GM23338 (cell line): Measurements from ENCODE around the gene NCOA4. TPM values are rescaled to one million over a fixed set of nuclear protein-coding genes. Genes with fewer than 3 reads are reported as not detected.

Experiments used
- ATAC-seq: fragments of 200-7000 bp; cut with Tn5 transposase; 3 replicates; pipeline ENCODE4 v1.9.1; 2020
- DNase-seq: peaks from one replicate; pipeline ENCODE4 v3.0.0-alpha.2; 2015; ENCODE audit warnings: low spot score
- H2AFZ ChIP-seq: fragments of 200-600 bp; sonication (generic); 2 replicates; pipeline ENCODE4 v1.8.0; 2016; ENCODE audit warnings: antibody characterized with exemption, mild to moderate bottlenecking, moderate library complexity
- H3F3A ChIP-seq: fragments of 200-600 bp; sonication (generic); replicated peaks from 2 replicates; pipeline ENCODE4 v1.8.0; 2017; ENCODE audit warnings: antibody characterized with exemption, mixed run types, low read depth
- H3K27ac ChIP-seq: fragments of 200-600 bp; sonication (generic); 2 replicates; pipeline ENCODE4 v1.6.1; 2016; ENCODE audit warnings: low read depth
- H3K27me3 ChIP-seq: fragments of 200-600 bp; sonication (generic); 2 replicates; pipeline ENCODE4 v1.8.0; 2016; ENCODE audit warnings: mild to moderate bottlenecking, mixed run types, moderate library complexity; ENCODE audit not compliant: insufficient read depth
- H3K36me3 ChIP-seq: fragments of 200-600 bp; sonication (generic); 2 replicates; pipeline ENCODE4 v1.8.0; 2016; ENCODE audit warnings: mild to moderate bottlenecking; ENCODE audit not compliant: insufficient read depth
- H3K4me1 ChIP-seq: fragments of 200-600 bp; sonication (generic); 2 replicates; pipeline ENCODE4 v1.8.0; 2016; ENCODE audit warnings: mild to moderate bottlenecking, moderate library complexity; ENCODE audit not compliant: insufficient read depth
- H3K4me2 ChIP-seq: fragments of 200-600 bp; sonication (generic); 2 replicates; pipeline ENCODE4 v1.7.1; 2017; ENCODE audit warnings: mixed run types
- H3K4me3 ChIP-seq: fragments of 200-600 bp; sonication (generic); 2 replicates; pipeline ENCODE4 v1.6.1; 2016; ENCODE audit warnings: mixed run types
- H3K79me2 ChIP-seq: fragments of 200-600 bp; sonication (generic); replicated peaks from 2 replicates; pipeline ENCODE4 v1.8.0; 2017; ENCODE audit warnings: mild to moderate bottlenecking; ENCODE audit not compliant: insufficient read depth
- H3K9me2 ChIP-seq: fragments of 200-600 bp; sonication (generic); 2 replicates; pipeline ENCODE4 v1.8.0; 2017; ENCODE audit not compliant: insufficient read depth
- H4K20me1 ChIP-seq: fragments of 200-600 bp; sonication (generic); replicated peaks from 2 replicates; pipeline ENCODE4 v1.8.0; 2017; ENCODE audit warnings: mild to moderate bottlenecking; ENCODE audit not compliant: insufficient read depth
- H3K27ac Mint-ChIP-seq: 2 replicates; pipeline ENCODE4 v1.8.0; 2020; ENCODE audit warnings: inconsistent platforms, mild to moderate bottlenecking, moderate library complexity, mixed read lengths
- H3K27me3 Mint-ChIP-seq: 3 replicates; pipeline ENCODE4 v1.8.0; 2022; ENCODE audit warnings: low read depth, mild to moderate bottlenecking, moderate library complexity, mixed read lengths, inconsistent platforms; ENCODE audit not compliant: insufficient read depth, poor library complexity
- H3K36me3 Mint-ChIP-seq: 3 replicates; pipeline ENCODE4 v1.8.0; 2021; ENCODE audit warnings: low read depth, mild to moderate bottlenecking, inconsistent platforms, moderate library complexity, mixed read lengths
- H3K4me1 Mint-ChIP-seq: 3 replicates; pipeline ENCODE4 v1.8.0; 2020; ENCODE audit warnings: mild to moderate bottlenecking, inconsistent platforms, mixed read lengths
- H3K4me3 Mint-ChIP-seq: 3 replicates; pipeline ENCODE4 v1.8.0; 2021; ENCODE audit warnings: moderate library complexity, mild to moderate bottlenecking, inconsistent platforms, mixed read lengths
- H3K9me3 Mint-ChIP-seq: 3 replicates; pipeline ENCODE4 v1.8.0; 2020; ENCODE audit warnings: moderate library complexity, mild to moderate bottlenecking, inconsistent platforms, mixed read lengths
- CREB1 ChIP-seq: fragments of 250-450 bp; sonication (Bioruptor Pico); IDR thresholded peaks from 2 replicates; pipeline ENCODE4 v1.5.0; 2020; ENCODE audit warnings: low read depth, mild to moderate bottlenecking, moderate library complexity
- EZH2 ChIP-seq: fragments of 200-600 bp; sonication (generic); IDR thresholded peaks from one replicate; pipeline ENCODE4 v1.8.0; 2017; ENCODE audit warnings: antibody characterized with exemption, mild to moderate bottlenecking, low read depth; ENCODE audit not compliant: unreplicated experiment
- EZH2phosphoT487 ChIP-seq: fragments of 200-600 bp; sonication (generic); IDR thresholded peaks from one replicate; pipeline ENCODE4 v1.8.1; 2018; ENCODE audit warnings: antibody characterized with exemption; ENCODE audit not compliant: unreplicated experiment
- JUNB ChIP-seq: IDR thresholded peaks from one replicate; pipeline ENCODE4 v1.6.1; 2016; ENCODE audit warnings: antibody characterized with exemption; ENCODE audit not compliant: unreplicated experiment
- NANOG ChIP-seq: IDR thresholded peaks from 2 replicates; pipeline ENCODE4 v1.6.1; 2016; ENCODE audit warnings: antibody characterized with exemption, borderline replicate concordance
- POLR2AphosphoS5 ChIP-seq: IDR thresholded peaks from 2 replicates; pipeline ENCODE4 v1.6.1; 2016; ENCODE audit warnings: antibody characterized with exemption, low read depth
- STAT1 ChIP-seq: IDR thresholded peaks from one replicate; pipeline ENCODE4 v1.6.1; 2016; ENCODE audit warnings: antibody characterized with exemption; ENCODE audit not compliant: unreplicated experiment
- ZNF114 ChIP-seq: fragments of 250-450 bp; sonication (Bioruptor Pico); IDR thresholded peaks from 2 replicates; pipeline ENCODE4 v1.5.0; 2020; ENCODE audit warnings: mild to moderate bottlenecking, moderate library complexity
- ZNF331 ChIP-seq: fragments of 250-450 bp; sonication (Bioruptor Pico); IDR thresholded peaks from 2 replicates; pipeline ENCODE4 v1.5.0; 2020; ENCODE audit warnings: low read depth, mild to moderate bottlenecking, moderate library complexity
- polyA plus RNA-seq: library from polyadenylated mRNA; unstranded; fragments of >200 nt; fragmentation: Nextera tagmentation; extraction: Ambion mirVana; gene quantifications from 2 replicates; pipeline ENCODE4 v1.2.1, GENCODE V29; 2016
- total RNA-seq: library from RNA; depleted of rRNA; stranded (reverse); fragments of >200 nt; shearing (Covaris generic); gene quantifications from 2 replicates; pipeline ENCODE4 v1.2.3, GENCODE V29; 2014
- TF ChIP-seq, protein P1 (sequence below), 2 experiments: fragments of 200-600 bp in 1 of 2; sonication (generic) in 1 of 2; conservative IDR thresholded peaks; 2 replicates each; pipeline versions ENCODE4 v1.5.1 to v1.6.1; 2016 to 2017; ENCODE audit warnings: antibody characterized with exemption in 2 of 2, low read depth in 2 of 2, mild to moderate bottlenecking in 2 of 2, moderate library complexity in 1 of 2
- TF ChIP-seq, protein P2 (sequence below): IDR thresholded peaks from 2 replicates; pipeline ENCODE4 v1.6.1; 2016; ENCODE audit warnings: antibody characterized with exemption
- TF ChIP-seq, protein P3 (sequence below): IDR thresholded peaks from one replicate; pipeline ENCODE4 v1.6.1; 2018; ENCODE audit warnings: antibody characterized with exemption; ENCODE audit not compliant: unreplicated experiment
- TF ChIP-seq, protein P4 (sequence below): fragments of 250-450 bp; sonication (Bioruptor Pico); IDR thresholded peaks from 2 replicates; pipeline ENCODE4 v1.5.0; 2020; ENCODE audit warnings: mild to moderate bottlenecking, moderate library complexity

The NCOA4 gene
- total and polyA plus RNA-seq, 2 experiments from 2014 or later, result 24.9 to 76.9 TPM

DNA sequence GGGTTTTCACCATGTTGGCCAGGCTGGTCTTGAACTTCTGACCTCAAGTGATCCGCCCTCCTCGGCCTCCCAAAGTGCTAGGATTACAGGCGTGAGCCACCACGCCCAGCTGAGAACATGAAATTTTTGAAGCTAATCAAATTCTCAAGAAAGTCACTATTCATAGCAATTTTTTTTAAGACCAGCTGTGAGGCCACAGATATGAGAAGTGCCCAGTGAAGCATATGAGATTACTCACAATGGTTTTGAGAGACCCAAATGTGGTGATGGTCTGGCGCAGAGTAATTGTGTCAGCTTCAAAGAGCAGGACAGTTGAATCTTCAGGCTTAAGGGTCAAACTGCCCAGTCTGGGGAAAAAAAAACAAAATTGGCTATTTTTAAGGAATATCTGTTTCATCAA is 16.2 kb downstream of the NCOA4 start:
- Histone ChIP-seq H3K9me2 (no peaks in the 10 kb centered on the region), H2AFZ (no peak overlapping the region), H3K36me3 (peaks cover 9% of the 10 kb centered on the region; the same call in 1 of the 2 replicates), H3K4me2 (no peak overlapping the region), H3K79me2 (peaks cover 39% of the 10 kb centered on the region), H3K4me1 (no peaks in the 10 kb centered on the region), H3K4me3 (no peak overlapping the region), H3F3A (no peaks in the 10 kb centered on the region), H3K27me3 (no peaks in the 10 kb centered on the region), H4K20me1 (peaks cover 22% of the 10 kb centered on the region; the same call in 1 of the 2 replicates), H3K27ac (no peak overlapping the region)
- ATAC-seq (no peak), DNase-seq (no peak)
- Mint-ChIP-seq H3K4me3 (no peak overlapping the region), H3K27ac (no peak overlapping the region), H3K4me1 (no peaks in the 10 kb centered on the region; the same call in 2 of the 3 replicates), H3K9me3 (no peaks in the 10 kb centered on the region), H3K36me3 (peaks cover 47% of the 10 kb centered on the region), H3K27me3 (no peaks in the 10 kb centered on the region)
- TF ChIP-seq, protein P1, sequence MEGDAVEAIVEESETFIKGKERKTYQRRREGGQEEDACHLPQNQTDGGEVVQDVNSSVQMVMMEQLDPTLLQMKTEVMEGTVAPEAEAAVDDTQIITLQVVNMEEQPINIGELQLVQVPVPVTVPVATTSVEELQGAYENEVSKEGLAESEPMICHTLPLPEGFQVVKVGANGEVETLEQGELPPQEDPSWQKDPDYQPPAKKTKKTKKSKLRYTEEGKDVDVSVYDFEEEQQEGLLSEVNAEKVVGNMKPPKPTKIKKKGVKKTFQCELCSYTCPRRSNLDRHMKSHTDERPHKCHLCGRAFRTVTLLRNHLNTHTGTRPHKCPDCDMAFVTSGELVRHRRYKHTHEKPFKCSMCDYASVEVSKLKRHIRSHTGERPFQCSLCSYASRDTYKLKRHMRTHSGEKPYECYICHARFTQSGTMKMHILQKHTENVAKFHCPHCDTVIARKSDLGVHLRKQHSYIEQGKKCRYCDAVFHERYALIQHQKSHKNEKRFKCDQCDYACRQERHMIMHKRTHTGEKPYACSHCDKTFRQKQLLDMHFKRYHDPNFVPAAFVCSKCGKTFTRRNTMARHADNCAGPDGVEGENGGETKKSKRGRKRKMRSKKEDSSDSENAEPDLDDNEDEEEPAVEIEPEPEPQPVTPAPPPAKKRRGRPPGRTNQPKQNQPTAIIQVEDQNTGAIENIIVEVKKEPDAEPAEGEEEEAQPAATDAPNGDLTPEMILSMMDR (conservative IDR thresholded peaks at IDR 0.05; ENCODE audit: low read depth in 2 of 2), result no peak
- TF ChIP-seq NANOG (no peak), STAT1 (no peak), EZH2phosphoT487 (no peak), EZH2 (no peak), JUNB (no peak), CREB1 (CRISPR knock-in tag) (no peak), POLR2AphosphoS5 (no peak), ZNF331 (no peak), ZNF114 (CRISPR knock-in tag) (no peak)
- TF ChIP-seq, protein P2, sequence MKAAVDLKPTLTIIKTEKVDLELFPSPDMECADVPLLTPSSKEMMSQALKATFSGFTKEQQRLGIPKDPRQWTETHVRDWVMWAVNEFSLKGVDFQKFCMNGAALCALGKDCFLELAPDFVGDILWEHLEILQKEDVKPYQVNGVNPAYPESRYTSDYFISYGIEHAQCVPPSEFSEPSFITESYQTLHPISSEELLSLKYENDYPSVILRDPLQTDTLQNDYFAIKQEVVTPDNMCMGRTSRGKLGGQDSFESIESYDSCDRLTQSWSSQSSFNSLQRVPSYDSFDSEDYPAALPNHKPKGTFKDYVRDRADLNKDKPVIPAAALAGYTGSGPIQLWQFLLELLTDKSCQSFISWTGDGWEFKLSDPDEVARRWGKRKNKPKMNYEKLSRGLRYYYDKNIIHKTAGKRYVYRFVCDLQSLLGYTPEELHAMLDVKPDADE, result no peak
- TF ChIP-seq, protein P3, sequence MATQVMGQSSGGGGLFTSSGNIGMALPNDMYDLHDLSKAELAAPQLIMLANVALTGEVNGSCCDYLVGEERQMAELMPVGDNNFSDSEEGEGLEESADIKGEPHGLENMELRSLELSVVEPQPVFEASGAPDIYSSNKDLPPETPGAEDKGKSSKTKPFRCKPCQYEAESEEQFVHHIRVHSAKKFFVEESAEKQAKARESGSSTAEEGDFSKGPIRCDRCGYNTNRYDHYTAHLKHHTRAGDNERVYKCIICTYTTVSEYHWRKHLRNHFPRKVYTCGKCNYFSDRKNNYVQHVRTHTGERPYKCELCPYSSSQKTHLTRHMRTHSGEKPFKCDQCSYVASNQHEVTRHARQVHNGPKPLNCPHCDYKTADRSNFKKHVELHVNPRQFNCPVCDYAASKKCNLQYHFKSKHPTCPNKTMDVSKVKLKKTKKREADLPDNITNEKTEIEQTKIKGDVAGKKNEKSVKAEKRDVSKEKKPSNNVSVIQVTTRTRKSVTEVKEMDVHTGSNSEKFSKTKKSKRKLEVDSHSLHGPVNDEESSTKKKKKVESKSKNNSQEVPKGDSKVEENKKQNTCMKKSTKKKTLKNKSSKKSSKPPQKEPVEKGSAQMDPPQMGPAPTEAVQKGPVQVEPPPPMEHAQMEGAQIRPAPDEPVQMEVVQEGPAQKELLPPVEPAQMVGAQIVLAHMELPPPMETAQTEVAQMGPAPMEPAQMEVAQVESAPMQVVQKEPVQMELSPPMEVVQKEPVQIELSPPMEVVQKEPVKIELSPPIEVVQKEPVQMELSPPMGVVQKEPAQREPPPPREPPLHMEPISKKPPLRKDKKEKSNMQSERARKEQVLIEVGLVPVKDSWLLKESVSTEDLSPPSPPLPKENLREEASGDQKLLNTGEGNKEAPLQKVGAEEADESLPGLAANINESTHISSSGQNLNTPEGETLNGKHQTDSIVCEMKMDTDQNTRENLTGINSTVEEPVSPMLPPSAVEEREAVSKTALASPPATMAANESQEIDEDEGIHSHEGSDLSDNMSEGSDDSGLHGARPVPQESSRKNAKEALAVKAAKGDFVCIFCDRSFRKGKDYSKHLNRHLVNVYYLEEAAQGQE, result no peak
- TF ChIP-seq, protein P4, sequence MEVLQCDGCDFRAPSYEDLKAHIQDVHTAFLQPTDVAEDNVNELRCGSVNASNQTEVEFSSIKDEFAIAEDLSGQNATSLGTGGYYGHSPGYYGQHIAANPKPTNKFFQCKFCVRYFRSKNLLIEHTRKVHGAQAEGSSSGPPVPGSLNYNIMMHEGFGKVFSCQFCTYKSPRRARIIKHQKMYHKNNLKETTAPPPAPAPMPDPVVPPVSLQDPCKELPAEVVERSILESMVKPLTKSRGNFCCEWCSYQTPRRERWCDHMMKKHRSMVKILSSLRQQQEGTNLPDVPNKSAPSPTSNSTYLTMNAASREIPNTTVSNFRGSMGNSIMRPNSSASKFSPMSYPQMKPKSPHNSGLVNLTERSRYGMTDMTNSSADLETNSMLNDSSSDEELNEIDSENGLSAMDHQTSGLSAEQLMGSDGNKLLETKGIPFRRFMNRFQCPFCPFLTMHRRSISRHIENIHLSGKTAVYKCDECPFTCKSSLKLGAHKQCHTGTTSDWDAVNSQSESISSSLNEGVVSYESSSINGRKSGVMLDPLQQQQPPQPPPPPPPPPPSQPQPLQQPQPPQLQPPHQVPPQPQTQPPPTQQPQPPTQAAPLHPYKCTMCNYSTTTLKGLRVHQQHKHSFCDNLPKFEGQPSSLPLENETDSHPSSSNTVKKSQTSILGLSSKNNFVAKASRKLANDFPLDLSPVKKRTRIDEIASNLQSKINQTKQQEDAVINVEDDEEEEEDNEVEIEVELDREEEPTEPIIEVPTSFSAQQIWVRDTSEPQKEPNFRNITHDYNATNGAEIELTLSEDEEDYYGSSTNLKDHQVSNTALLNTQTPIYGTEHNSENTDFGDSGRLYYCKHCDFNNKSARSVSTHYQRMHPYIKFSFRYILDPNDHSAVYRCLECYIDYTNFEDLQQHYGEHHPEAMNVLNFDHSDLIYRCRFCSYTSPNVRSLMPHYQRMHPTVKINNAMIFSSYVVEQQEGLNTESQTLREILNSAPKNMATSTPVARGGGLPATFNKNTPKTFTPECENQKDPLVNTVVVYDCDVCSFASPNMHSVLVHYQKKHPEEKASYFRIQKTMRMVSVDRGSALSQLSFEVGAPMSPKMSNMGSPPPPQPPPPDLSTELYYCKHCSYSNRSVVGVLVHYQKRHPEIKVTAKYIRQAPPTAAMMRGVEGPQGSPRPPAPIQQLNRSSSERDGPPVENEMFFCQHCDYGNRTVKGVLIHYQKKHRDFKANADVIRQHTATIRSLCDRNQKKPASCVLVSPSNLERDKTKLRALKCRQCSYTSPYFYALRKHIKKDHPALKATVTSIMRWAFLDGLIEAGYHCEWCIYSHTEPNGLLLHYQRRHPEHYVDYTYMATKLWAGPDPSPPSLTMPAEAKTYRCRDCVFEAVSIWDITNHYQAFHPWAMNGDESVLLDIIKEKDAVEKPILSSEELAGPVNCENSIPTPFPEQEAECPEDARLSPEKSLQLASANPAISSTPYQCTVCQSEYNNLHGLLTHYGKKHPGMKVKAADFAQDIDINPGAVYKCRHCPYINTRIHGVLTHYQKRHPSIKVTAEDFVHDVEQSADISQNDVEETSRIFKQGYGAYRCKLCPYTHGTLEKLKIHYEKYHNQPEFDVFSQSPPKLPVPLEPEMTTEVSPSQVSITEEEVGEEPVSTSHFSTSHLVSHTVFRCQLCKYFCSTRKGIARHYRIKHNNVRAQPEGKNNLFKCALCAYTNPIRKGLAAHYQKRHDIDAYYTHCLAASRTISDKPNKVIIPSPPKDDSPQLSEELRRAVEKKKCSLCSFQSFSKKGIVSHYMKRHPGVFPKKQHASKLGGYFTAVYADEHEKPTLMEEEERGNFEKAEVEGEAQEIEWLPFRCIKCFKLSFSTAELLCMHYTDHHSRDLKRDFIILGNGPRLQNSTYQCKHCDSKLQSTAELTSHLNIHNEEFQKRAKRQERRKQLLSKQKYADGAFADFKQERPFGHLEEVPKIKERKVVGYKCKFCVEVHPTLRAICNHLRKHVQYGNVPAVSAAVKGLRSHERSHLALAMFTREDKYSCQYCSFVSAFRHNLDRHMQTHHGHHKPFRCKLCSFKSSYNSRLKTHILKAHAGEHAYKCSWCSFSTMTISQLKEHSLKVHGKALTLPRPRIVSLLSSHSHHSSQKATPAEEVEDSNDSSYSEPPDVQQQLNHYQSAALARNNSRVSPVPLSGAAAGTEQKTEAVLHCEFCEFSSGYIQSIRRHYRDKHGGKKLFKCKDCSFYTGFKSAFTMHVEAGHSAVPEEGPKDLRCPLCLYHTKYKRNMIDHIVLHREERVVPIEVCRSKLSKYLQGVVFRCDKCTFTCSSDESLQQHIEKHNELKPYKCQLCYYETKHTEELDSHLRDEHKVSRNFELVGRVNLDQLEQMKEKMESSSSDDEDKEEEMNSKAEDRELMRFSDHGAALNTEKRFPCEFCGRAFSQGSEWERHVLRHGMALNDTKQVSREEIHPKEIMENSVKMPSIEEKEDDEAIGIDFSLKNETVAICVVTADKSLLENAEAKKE (CRISPR knock-in tag), result no peak
